Tibial artery (tissue), 4 donors: ENCODE data around the gene ENTR1.
A peak's percentile ranks its signal among the peaks of the same experiment; 100 is the strongest.

ENCODE experiments used
- DNase-seq, 2 donors: peaks; one replicate each; pipeline ENCODE4 v3.0.0-alpha.2; 2019
- H3K27ac ChIP-seq, 2 donors: fragments of 200-600 bp; sonication (generic) in 1 of 2; 1 replicate in 1 of 2; 2 replicates in 1 of 2; pipeline ENCODE4 v1.5.1; 2018 to 2019; ENCODE audit warnings: mild to moderate bottlenecking in 1 of 2
- H3K27me3 ChIP-seq, 2 donors: fragments of 200-600 bp; sonication (generic) in 1 of 2; one replicate each; pipeline versions ENCODE4 v1.5.1 to v1.6.0; 2016 to 2019
- H3K36me3 ChIP-seq, 3 donors: fragments of 200-600 bp; sonication (generic) in 2 of 3; one replicate each; pipeline ENCODE4 v1.5.1; 2016 to 2019; ENCODE audit warnings: mild to moderate bottlenecking in 2 of 3
- H3K4me1 ChIP-seq, 4 donors: fragments of 200-600 bp; sonication (generic) in 2 of 4; 1 replicate in 3 of 4; 2 replicates in 1 of 4; pipeline ENCODE4 v1.5.1; 2016 to 2019
- H3K4me3 ChIP-seq, 2 donors: fragments of 200-600 bp; sonication (generic) in 1 of 2; 1 replicate in 1 of 2; 2 replicates in 1 of 2; pipeline ENCODE4 v1.5.1; 2018 to 2019; ENCODE audit warnings: mild to moderate bottlenecking in 2 of 2
- H3K9me3 ChIP-seq, 3 donors: fragments of 200-600 bp; sonication (generic) in 1 of 3; one replicate each; pipeline ENCODE4 v1.5.1; 2016 to 2019
- CTCF ChIP-seq, 2 experiments: fragments of 200-600 bp in 1 of 2; fragments of 450-650 bp in 1 of 2; IDR thresholded peaks; one replicate each; pipeline ENCODE4 v1.5.1; 2017 to 2019; ENCODE audit warnings: antibody characterized with exemption in 2 of 2, mild to moderate bottlenecking in 1 of 2, moderate library complexity in 1 of 2
- intact Hi-C: fragments of 100-400 bp; cut with DNase I; formaldehyde crosslinking; loops from one replicate; pipeline ENCODE4 v1.15.0; 2023; ENCODE audit warnings: low total_unique reads

The ENTR1 gene

GRCh38 chr9:136367296-136368145 is 42.9 kb downstream of the ENTR1 start:
- no peak for DNase-seq
- TF ChIP-seq CTCF (IDR thresholded peaks at IDR 0.05) = no peak
- intact Hi-C loops = no loop called here
- Histone ChIP-seq H3K4me1 (peaks cover 0 to 21% (median 14%) of the 10 kb centered on the region in 4 donors), H3K9me3 (no peaks in the 10 kb centered on the region), H3K27ac (no peak overlapping the region), H3K36me3 (peaks cover 0 to 4% (median 0%) of the 10 kb centered on the region in 3 donors), H3K27me3 (peaks cover 0 to 9% of the 10 kb centered on the region in 2 donors), H3K4me3 (no peak overlapping the region)

- no peak for DNase-seq
- Histone ChIP-seq H3K36me3 (peaks cover 0 to 8% (median 0%) of the 10 kb centered on the region in 3 donors), H3K27ac (no peak overlapping the region), H3K4me1 (peaks cover 0 to 22% (median 16%) of the 10 kb centered on the region in 4 donors), H3K4me3 (no peak overlapping the region), H3K27me3 (peaks cover 0 to 9% of the 10 kb centered on the region in 2 donors), H3K9me3 (no peaks in the 10 kb centered on the region)
- intact Hi-C loops = no loop called here
- no peak for TF ChIP-seq CTCF (IDR thresholded peaks at IDR 0.05)
Measured at GRCh38 chr9:136366826-136367225, 43.6 kb downstream of the ENTR1 start.

GRCh38 chr9:136365775-136366222 is 44.6 kb downstream of the ENTR1 start:
- intact Hi-C loops = no loop called here
- DNase-seq = no peak
- TF ChIP-seq CTCF (IDR thresholded peaks at IDR 0.05) = no peak
- Histone ChIP-seq H3K27ac (no peak overlapping the region), H3K4me1 (peaks cover 0 to 24% (median 16%) of the 10 kb centered on the region in 4 donors), H3K4me3 (no peak overlapping the region), H3K36me3 (peaks cover 0 to 18% (median 0%) of the 10 kb centered on the region in 3 donors), H3K27me3 (peaks cover 0 to 9% of the 10 kb centered on the region in 2 donors), H3K9me3 (no peaks in the 10 kb centered on the region)

- no peak for TF ChIP-seq CTCF (IDR thresholded peaks at IDR 0.05)
- no peak overlapping the region for H3K27ac ChIP-seq
- H3K27me3 ChIP-seq = peaks cover 0 to 9% of the 10 kb centered on the region in 2 donors
- no peaks in the 10 kb centered on the region for H3K9me3 ChIP-seq
- no peak overlapping the region for H3K4me3 ChIP-seq
- H3K36me3 ChIP-seq = peaks cover 0 to 16% (median 0%) of the 10 kb centered on the region in 3 donors
- DNase-seq = no peak
- peaks cover 0 to 29% (median 16%) of the 10 kb centered on the region in 4 donors for H3K4me1 ChIP-seq
- intact Hi-C loops = no loop called here
Measured at GRCh38 chr9:136364942-136365774, 45.3 kb downstream of the ENTR1 start.

GRCh38 chr9:136363949-136364748 is 46.3 kb downstream of the ENTR1 start:
- Histone ChIP-seq H3K4me1 (peaks cover 0 to 35% (median 16%) of the 10 kb centered on the region in 4 donors), H3K9me3 (no peaks in the 10 kb centered on the region), H3K36me3 (peaks cover 0 to 21% (median 0%) of the 10 kb centered on the region in 3 donors), H3K4me3 (peak overlapping the region; percentile 87 to 99), H3K27me3 (peaks cover 0 to 9% of the 10 kb centered on the region in 2 donors), H3K27ac (peak overlapping the region in 1 of 2 donors; percentile 90)
- intact Hi-C loops = no loop called here
- no peak for TF ChIP-seq CTCF (IDR thresholded peaks at IDR 0.05)
- no peak for DNase-seq
